ENCODE measurements around the gene PPFIA1.

PPFIA1 gene

DNA sequence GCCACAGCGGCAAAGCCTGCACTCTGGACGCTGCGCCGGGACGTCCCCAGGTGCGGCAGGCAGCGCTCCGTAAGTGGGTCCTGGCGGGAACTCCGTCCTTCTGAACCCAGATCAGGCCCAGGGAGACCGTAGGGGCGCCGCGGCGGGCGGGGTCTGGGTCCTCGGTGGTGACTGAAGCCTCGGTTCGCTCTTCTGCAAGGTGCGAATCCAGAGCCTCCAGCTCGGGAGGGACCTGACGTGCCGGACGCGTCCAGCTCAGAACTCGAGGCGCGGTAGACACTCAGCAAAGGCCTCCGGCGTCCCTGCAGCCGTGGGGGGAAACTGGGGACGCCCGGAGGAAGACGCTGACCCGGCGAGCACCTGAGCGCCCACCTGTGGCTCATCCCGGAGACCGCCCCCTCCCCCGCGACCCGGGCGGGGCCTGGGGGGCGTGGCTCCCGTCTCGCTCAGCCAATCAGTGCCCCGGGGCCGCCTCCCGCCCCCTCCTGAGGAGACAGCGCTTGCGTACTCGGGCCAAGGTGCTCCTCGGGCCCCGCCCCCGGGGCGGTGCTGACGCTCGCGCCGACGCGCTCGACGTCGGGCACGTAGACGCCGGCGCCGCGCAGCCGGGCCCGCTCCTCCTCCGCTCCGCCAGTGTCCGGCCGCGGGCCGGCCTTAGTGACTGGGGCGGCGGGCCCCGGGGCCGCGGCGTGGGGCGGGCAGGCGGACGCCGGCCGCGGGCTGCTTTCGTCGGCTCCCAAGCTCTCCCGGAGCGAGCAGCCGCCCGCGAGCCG, at the start of gene PPFIA1:
TSS of gene PPFIA1 (plus strand) at position 587 of the 773 bp plus-strand sequence. CDS start 1,483 bp downstream, outside the sequence.
- peak within 1 kb of the TSS; percentile 46 for H3K27ac ChIP-seq
- peak; percentile 65 for DNase-seq (ENCODE audit: low read depth, low spot score)

DNA sequence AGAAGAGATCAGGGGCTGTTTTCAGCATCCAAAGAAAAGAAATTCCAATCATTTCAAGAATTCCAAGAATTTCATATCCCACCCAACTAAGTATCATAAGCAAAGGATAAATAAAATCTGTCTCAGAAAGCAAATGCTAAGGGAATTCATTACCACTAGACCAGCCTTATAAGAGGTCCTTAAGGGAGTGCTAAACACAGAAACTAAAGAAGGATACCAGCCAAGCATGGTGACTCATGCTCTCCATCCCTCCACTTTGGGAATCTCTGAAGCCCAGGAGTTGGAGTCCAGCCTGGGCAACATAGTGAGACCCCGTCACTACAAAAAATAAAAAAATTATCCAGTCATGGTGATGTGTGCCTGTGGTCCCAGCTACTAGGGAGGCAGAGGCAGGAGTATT, 49.6 kb upstream of the PPFIA1 start:
- DNase-seq (ENCODE audit: low read depth, low spot score), result no peak
- no peak overlapping the region for H3K27ac ChIP-seq

DNA sequence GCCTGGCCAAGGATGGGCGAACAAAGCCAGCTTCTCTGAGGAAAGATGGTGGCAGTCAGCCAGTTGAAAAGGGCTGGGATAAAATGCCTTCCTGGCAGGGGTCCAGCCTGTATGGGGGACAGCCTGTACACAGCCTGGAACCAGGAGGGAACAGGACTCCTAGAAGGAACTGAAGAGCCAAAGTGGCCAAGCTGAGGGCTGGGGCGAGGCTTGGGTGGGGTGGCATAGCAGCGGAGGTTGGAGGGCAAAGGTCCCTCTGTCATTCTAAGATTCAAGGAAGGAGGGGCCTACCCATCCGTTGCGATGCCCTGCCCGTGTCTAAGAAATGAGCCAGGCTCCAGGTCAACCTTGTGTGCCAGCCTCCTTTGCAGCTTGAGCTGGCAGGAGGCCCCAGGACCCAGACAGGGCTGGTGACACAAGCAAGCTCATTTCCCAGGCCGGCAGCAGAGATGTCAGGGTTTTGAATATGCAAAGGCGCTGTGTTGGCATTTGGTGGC, 44.8 kb upstream of the PPFIA1 start:
- DNase-seq (ENCODE audit: low read depth, low spot score), result no peak
- no peak overlapping the region for H3K27ac ChIP-seq

- no peak overlapping the region for H3K27ac ChIP-seq
- no peak for DNase-seq (ENCODE audit: low read depth, low spot score)
These were observed 44.3 kb upstream of the PPFIA1 start for GRCh38 chr11:70226183-70226582.

DNA sequence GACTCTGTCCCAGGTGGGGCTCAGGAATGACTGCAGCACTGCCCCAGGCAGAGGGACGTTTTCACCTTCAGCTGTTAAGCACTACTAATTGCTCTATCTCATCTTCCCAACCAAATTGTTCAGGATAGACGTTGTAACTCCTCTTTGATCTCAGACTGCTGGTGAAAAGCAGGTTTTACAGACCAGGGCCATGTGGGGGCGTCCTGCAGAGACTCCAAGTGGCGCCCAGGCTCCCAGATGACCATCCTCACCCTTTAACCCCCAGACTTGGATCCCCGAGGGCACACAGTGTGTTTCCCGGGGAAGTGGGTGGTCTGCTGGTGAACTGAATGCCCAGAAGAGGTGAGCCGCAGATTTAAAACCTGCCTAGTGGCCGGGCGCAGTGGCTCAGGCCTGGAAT, 43.5 kb upstream of the PPFIA1 start:
- H3K27ac ChIP-seq, result no peak overlapping the region
- no peak for DNase-seq (ENCODE audit: low read depth, low spot score)

- no peak overlapping the region for H3K27ac ChIP-seq
- DNase-seq (ENCODE audit: low read depth, low spot score), result no peak
These were observed 40.8 kb upstream of the PPFIA1 start for GRCh38 chr11:70229737-70230136.

DNA sequence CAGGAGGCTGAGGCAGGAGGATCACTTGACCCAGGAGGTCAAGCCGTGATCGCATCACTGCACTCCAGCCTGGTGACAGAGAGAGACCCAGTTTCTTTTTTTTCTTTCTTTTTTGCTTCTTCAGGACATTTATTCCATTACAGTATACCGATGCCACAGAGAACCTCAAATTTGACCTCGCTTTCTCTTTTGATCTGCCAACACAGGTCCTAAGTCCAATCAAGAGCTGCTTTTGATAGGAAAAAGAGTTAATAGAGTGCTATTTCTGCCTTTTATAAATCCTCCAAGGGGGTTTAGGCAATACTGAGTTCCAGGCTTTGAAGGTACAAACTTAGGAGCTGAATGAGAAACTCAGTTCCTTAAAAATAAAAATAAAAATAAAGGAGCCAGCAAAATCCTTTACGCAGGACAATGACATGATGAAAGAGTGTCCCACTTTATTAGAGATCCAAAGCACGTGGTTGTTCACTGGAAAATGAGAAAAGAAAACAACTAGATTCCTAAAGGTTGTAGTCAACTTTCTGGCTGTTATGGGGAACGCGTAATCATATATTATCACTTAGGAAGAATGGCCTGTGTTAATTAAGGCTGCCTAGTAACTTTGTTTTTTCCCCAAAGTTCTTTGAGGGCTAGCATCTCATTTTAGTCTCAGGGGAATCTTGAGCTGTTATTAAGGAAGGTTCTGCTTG, 40.2 kb upstream of the PPFIA1 start:
- no peak for DNase-seq (ENCODE audit: low read depth, low spot score)
- no peak overlapping the region for H3K27ac ChIP-seq

- DNase-seq (ENCODE audit: low read depth, low spot score), result no peak
These were observed 39.4 kb upstream of the PPFIA1 start for GRCh38 chr11:70230840-70231710.

GRCh38 chr11:70233034-70233433, 37.5 kb upstream of the PPFIA1 start:
- H3K27ac ChIP-seq, result peak overlapping the region; percentile 59
- no peak for DNase-seq (ENCODE audit: low read depth, low spot score)

More at GRCh38 chr11:70230840-70231710, 39.4 kb upstream of the PPFIA1 start:
- no peak overlapping the region for H3K27ac ChIP-seq

DNA sequence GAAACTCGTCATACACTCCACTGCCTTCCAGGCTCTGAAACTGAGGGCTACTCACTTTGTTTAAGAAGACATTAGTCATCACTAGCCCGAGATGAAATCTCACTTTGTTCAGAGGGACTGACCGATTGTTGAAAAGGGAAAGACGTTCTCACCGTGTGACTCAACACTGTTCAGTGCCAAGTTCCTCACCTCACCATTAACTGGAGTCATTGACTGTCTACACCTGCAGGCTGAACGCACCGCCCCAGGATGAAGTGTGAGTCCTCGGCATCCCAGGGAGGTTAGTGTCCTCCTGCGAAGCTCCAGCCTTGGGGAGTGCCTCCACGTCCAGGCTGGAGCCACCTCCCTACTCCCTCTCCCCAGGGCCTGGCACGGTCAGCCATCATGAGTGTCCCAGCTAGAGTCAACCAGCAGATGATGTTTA, 37.0 kb upstream of the PPFIA1 start:
- peak; percentile 99 for DNase-seq (ENCODE audit: low read depth, low spot score)
- H3K27ac ChIP-seq, result peak overlapping the region; percentile 59

DNA sequence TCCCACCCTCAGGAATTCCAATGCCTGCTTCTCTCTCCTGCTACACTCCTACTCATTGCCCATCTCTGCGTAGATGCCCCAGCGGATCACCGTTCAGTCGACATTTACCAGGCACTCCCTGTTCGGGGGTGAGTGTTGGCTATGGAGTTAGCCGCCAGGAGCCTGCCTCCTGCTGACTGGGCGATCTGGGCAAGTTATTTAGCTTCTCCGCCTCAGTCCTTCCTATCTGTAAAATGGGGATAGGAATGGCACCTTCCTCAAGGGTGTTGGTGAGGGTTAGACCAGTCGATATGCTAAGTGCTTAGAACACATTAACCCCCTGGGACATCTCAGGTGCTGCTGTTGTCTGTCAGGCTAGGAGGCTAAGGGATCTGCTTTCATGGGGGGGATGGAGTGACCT, 36.5 kb upstream of the PPFIA1 start:
- H3K27ac ChIP-seq, result peak overlapping the region; percentile 59

DNA sequence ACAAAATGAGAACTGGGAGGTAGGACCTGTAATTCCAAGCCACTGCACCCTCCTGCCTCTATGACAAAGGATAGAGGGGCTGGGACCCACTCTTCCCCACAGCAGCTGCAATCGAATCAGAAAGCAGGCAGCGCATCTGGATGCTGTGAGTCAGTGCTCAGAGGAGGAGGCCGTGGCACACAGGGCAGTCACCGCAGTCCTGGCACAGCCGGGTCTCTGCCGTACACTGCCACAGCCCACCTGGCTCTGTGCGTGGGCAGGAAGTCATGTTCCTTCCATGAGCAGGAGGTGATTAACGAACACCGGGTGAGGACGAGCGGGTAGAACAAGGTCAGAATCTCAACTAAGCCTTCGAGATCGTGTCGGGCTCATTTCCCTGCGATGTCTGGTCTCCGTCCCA, 30.2 kb upstream of the PPFIA1 start:
- no peak for DNase-seq (ENCODE audit: low read depth, low spot score)
- H3K27ac ChIP-seq, result no peak overlapping the region

More for the DNA sequence above, 36.5 kb upstream of the PPFIA1 start:
- no peak for DNase-seq (ENCODE audit: low read depth, low spot score)

DNA sequence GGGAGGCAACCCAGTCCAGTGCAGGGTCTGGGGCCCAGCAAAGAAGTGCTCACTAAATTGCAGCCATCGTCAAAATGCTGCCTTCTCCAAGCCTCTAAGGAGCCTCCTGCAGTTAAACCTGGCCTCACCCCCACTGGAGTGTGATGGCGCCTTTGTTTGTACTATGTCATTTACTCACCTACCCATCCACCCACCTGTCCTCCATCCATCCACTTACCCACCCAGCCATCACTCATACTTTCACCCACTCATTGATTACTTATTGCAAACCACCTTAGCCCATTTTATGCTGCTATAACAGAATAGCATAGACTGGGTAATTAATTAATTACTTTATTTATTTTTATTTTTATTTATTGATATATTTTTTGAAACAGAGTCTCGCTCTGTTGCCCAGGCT, 28.8 kb upstream of the PPFIA1 start:
- H3K27ac ChIP-seq, result no peak overlapping the region
- DNase-seq (ENCODE audit: low read depth, low spot score), result no peak

DNA sequence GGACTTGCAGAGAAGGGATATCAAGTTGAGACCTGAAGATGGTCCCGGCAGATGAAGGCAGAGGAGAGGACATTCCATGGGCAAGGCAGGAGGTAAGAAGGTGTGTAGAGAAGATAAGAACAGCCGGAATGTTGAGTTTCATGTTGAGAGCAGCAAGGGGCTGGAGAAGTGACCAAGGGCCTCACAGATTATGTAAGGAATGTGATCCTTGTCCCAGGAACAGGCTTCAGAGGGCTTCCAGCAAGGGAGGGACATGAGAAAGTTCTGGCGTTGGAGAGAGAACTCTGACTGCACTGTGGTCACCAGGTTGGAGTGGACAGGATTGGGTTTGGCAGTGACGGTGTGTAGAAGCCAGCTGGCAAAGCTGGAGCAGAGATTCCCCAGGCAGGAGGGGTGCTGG, 27.6 kb upstream of the PPFIA1 start:
- H3K27ac ChIP-seq, result no peak overlapping the region
- no peak for DNase-seq (ENCODE audit: low read depth, low spot score)

GRCh38 chr11:70243912-70244652, 26.4 kb upstream of the PPFIA1 start:
- no peak for DNase-seq (ENCODE audit: low read depth, low spot score)
- no peak overlapping the region for H3K27ac ChIP-seq

GRCh38 chr11:70244698-70245097, 25.8 kb upstream of the PPFIA1 start:
- no peak overlapping the region for H3K27ac ChIP-seq
- DNase-seq (ENCODE audit: low read depth, low spot score), result no peak

- DNase-seq (ENCODE audit: low read depth, low spot score), result no peak
- H3K27ac ChIP-seq, result no peak overlapping the region
These were observed 24.3 kb upstream of the PPFIA1 start for GRCh38 chr11:70246196-70246595.

- DNase-seq (ENCODE audit: low read depth, low spot score), result no peak
These were observed 23.3 kb upstream of the PPFIA1 start for GRCh38 chr11:70247042-70247709.

DNA sequence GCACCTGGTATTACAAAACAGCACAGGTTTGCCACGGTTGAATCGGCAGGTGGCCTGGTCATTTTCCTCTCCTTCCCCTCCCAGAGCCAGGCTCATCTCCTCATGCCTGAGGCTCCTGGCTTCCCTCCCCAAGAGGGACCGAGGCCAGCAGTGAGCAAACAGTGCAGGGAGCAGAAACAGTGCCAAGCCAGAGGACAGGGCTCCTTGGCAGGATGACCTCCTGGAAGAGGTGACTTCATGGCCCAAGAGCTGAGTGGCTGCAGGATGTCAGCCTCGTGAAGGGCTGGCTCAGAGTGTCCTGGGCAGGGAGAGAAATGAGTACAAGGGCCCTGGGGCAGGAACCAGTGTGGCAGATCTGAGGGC, 22.8 kb upstream of the PPFIA1 start:
- H3K27ac ChIP-seq, result no peak overlapping the region
- no peak for DNase-seq (ENCODE audit: low read depth, low spot score)

More at GRCh38 chr11:70247042-70247709, 23.3 kb upstream of the PPFIA1 start:
- H3K27ac ChIP-seq, result no peak overlapping the region
